HG03442 (cell line): ENCODE results near the gene PDP2.
A peak's percentile ranks its signal among the peaks of the same experiment; 100 is the strongest.

Experiments used
- ATAC-seq: cut with Tn5 transposase; IDR thresholded peaks from one replicate; pipeline ENCODE4 v1.9.1; 2021; ENCODE audit warnings: mild to moderate bottlenecking, moderate library complexity; ENCODE audit not compliant: unreplicated experiment

The PDP2 gene

DNA sequence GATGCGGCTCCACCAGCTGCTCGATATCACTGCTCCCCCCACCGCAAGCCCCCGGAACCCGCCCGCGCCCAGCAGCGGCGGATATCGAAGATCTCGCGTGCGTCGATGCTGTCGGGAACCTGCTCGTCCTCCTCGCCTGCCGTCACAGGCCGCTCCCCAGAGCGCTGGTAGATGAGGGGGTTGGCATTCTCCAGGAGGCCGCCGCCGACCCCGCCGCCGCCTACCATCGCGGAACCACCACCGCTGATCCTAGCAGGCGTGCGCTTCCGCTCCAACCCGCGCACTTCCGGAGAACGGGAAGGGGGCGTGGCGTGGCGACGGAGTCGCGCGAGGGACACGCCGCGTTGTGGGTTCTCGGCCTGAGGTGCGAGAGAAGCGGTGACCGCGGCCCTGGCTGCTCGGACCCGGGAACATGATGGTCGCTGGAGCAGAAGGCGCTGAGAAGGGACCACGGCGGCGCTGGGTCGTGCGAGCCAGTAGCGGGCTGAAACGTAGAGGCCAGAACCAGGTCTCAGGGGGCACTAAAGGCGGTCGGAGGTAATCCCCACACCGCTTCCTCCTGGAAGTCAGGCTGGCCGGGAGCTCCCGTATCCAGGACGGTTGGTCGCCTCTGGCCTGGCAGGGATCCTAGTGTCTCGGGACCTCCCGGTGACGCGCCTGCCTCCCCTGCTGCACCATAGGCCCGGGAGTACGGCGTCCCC is 54.0 kb downstream of the PDP2 start, which contains the start of gene CIAO2B:
TSS of gene CIAO2B (minus strand) at position 265 of the 701 bp plus-strand sequence. CDS start at position 227, 38 bp downstream.
- peak; percentile 69 for ATAC-seq

DNA sequence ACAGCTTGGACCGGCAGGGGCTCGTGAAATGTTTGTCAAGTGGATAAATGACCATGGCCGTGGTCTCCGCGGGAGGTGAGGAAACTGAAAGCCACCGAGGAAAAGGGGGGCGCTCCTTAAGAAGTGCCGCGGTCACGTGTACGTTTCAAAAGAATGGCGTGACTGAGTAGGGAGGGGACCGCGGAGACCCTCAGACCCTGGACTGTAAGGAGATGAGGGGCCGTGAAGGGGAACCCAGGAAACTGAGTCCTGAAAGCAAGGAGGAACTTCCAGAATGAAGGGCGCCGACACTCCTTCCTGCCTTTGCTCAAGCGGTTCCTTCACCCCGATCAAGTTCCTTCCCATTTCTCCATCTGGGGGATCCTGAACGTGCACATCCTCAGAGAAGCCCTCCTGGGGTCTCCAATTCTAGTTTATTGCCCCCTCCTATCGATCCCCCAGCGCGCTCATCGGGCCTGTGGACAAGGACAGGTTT is 54.6 kb downstream of the PDP2 start:
- peak; percentile 18 for ATAC-seq

DNA sequence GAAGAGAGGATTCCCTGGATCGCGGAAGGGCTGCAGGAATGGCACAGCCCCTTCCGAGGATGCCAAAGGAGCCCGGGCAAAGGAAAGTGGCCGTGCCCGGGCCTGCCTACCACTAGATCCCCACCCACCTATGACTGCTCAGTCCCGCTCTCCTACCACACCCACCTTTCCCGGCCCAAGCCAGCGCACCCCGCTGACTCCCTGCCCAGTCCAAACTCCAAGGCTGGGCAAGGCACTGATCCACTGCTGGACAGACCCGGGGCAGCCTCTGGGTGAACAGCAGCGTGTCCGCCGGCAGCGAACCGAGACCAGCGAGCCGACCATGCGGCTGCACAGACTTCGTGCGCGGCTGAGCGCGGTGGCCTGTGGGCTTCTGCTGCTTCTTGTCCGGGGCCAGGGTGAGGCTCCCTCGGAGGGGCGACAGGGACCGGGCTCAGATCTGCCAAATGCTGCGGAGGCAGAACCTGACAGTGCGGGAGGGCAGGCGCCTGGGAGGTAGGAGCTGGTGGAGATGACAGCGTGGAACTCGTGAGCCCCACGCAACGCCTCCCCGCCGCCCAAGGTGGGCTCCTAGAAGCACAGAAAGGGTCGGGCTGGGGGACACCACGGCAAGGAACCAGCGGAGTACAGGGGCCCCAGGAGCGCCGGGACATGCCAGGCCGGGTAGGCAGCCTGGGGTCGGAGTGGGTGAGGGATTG is 55.1 kb downstream of the PDP2 start, which contains the start of gene CES2:
TSS of gene CES2 (plus strand) at position 203 of the 698 bp plus-strand sequence. CDS start at position 323, 120 bp downstream.
- ATAC-seq, result no peak

DNA sequence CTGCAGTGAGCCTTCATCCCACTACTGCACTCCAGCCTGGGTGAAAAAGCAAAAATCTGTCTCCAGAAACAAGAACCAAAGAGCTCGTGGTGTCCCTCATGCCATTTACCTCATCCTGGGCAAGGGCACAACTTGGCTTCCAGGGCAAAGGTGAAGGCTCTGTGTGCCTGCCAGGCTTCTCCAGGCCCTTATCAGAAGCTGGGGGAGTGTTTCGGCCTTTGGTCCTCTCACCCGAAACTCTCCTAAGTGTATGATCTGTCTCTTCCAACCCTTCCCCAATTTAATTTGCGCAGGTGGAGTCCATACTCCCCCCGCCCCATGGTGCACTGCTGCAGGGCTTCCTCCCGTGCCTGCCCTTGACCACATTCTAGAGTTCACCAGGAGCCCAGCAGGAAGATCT is 56.1 kb downstream of the PDP2 start:
- ATAC-seq, result no peak

DNA sequence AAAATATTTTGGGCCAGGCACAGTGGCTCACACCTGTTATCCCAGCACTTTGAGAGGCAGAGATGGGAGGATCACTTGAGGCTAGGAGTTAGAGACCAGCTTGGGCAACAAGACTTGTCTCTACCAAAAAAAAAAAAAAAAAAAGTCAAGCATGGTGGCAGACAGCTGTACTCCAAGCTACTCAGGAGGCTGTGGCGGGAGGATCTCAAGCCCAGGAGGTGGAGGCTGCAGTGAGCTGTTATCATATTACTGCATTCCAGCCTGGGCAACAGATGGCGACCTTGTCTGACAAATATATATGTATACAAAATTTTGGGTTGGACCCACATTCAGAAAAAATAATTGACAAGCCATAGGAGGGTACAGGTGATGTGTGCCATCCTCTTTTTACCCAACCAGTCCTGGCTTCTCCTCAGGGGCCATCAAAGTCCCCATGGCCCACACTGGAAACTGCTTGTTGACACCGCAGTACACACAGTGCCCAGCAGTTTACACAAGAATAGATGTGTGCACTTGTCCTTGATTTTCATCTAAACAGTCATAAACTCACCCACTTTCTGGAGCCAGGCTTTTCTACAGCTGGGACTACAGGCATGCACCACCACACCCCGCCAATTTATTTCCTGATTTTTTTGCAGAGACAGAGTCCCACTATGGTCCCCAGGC is 56.7 kb downstream of the PDP2 start:
- ATAC-seq, result no peak

DNA sequence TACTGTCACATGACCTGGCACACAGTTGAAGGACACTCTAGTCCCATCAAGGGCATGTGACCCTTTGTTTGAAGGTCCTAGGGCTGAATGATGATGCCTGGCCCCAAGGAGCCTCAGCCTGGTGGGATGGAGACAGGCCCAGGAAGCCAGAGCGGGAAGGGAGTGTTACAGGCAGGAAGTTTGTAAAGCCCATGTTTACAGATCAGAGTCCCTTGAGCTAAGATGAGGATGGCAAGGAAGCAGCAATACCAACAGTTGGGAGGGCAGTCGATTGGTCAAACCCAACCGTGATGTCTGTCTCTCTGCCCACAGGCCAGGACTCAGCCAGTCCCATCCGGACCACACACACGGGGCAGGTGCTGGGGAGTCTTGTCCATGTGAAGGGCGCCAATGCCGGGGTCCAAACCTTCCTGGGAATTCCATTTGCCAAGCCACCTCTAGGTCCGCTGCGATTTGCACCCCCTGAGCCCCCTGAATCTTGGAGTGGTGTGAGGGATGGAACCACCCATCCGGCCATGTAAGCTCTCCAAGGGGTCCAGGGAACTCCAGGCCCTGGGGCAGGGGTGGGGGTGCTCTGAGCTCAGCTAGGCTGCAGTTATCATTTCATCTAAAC is 57.5 kb downstream of the PDP2 start:
- ATAC-seq, result no peak

DNA sequence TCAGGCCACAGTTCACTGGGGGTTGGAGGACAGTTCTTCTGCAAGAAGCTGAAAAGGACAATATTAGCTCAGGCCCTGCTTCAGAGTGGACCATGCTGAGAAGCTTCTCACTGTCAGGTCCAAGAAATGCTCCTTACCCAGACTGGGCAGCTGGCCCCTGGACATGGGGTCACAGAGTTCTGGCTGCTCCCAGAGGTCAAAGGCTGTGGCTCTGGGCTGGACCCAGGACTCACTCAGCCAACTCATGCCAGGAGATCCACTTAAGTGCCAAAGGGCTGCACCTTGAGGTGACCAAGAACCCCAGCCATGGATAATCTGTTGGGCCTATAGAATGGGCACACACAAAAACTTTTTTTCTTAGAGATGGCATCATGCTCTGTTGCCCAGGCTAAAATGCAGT is 59.1 kb downstream of the PDP2 start:
- ATAC-seq, result no peak

DNA sequence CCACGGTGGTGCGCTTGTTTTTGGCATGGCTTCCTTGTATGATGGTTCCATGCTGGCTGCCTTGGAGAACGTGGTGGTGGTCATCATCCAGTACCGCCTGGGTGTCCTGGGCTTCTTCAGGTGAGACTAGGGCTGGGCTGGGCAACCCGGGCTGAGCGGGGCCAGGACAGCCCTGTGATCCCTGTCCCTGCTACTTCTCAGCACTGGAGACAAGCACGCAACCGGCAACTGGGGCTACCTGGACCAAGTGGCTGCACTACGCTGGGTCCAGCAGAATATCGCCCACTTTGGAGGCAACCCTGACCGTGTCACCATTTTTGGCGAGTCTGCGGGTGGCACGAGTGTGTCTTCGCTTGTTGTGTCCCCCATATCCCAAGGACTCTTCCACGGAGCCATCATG is 59.9 kb downstream of the PDP2 start:
- no peak for ATAC-seq
